DOHH2 (cell line): Measurements from ENCODE around the gene HIKESHI.

Experiments used
- H3F3A ChIP-seq: fragments of 200-600 bp; sonication (generic), shearing (Covaris generic); 2 replicates; pipeline ENCODE4 v1.6.0; 2016; ENCODE audit warnings: antibody characterized with exemption, mild to moderate bottlenecking; ENCODE audit not compliant: control insufficient read depth, insufficient read depth
- H3K27ac ChIP-seq: fragments of 200-600 bp; sonication (generic); 2 replicates; pipeline ENCODE4 v1.5.1; 2014; ENCODE audit warnings: low read depth, mild to moderate bottlenecking, low read length, moderate library complexity
- H3K27me3 ChIP-seq: fragments of 200-600 bp; sonication (generic); 2 replicates; pipeline ENCODE4 v1.6.1; 2014; ENCODE audit warnings: mild to moderate bottlenecking, low read length, mixed read lengths; ENCODE audit not compliant: control insufficient read depth
- H3K36me3 ChIP-seq: fragments of 200-600 bp; sonication (generic); 2 replicates; pipeline ENCODE4 v1.6.1; 2014; ENCODE audit warnings: mild to moderate bottlenecking, low read length, moderate library complexity, mixed read lengths; ENCODE audit not compliant: control insufficient read depth
- H3K4me1 ChIP-seq: fragments of 200-600 bp; sonication (generic); 2 replicates; pipeline ENCODE4 v1.6.1; 2014; ENCODE audit warnings: mild to moderate bottlenecking, low read length, mixed read lengths; ENCODE audit not compliant: control insufficient read depth
- H3K4me2 ChIP-seq: fragments of 200-600 bp; sonication (generic); 2 replicates; pipeline ENCODE4 v1.6.0; 2014; ENCODE audit warnings: mild to moderate bottlenecking, low read length, moderate library complexity
- H3K4me3 ChIP-seq: fragments of 200-600 bp; sonication (generic); 2 replicates; pipeline ENCODE4 v1.5.1; 2014; ENCODE audit warnings: mild to moderate bottlenecking, low read length, mixed read lengths
- H3K79me2 ChIP-seq: fragments of 200-600 bp; sonication (generic); 2 replicates; pipeline ENCODE4 v1.6.1; 2014; ENCODE audit warnings: mild to moderate bottlenecking, low read length, mixed read lengths; ENCODE audit not compliant: control insufficient read depth
- H3K9me2 ChIP-seq: fragments of 200-600 bp; sonication (generic); replicated peaks from 2 replicates; pipeline ENCODE4 v1.6.1; 2014; ENCODE audit warnings: mild to moderate bottlenecking, low read length, mixed read lengths; ENCODE audit not compliant: control insufficient read depth
- H3K9me3 ChIP-seq: fragments of 200-600 bp; sonication (generic); 2 replicates; pipeline ENCODE4 v1.6.1; 2014; ENCODE audit warnings: antibody characterized with exemption, low read length, mixed read lengths; ENCODE audit not compliant: control insufficient read depth, insufficient read depth
- H4K20me1 ChIP-seq: fragments of 200-600 bp; sonication (generic); 2 replicates; pipeline ENCODE4 v1.6.0; 2014; ENCODE audit warnings: low read depth, mild to moderate bottlenecking, antibody characterized with exemption, low read length, moderate library complexity; ENCODE audit not compliant: control insufficient read depth, insufficient read depth
- CTCF ChIP-seq: fragments of 200-600 bp; sonication (generic); IDR thresholded peaks from one replicate; pipeline ENCODE4 v1.5.1; 2014; ENCODE audit warnings: antibody characterized with exemption, mild to moderate bottlenecking, low read depth, low read length; ENCODE audit not compliant: poor library complexity, severe bottlenecking
- EZH2phosphoT487 ChIP-seq: fragments of 200-600 bp; sonication (generic); IDR thresholded peaks from 2 replicates; pipeline ENCODE4 v1.6.1; 2017; ENCODE audit warnings: borderline replicate concordance, mild to moderate bottlenecking, antibody characterized with exemption, low read length, moderate library complexity, mixed read lengths

HIKESHI gene

GRCh38 chr11:86274999-86275398 is 27.0 kb upstream of the HIKESHI start:
- Histone ChIP-seq H4K20me1 (peaks cover 6% of the 10 kb centered on the region; the same call in 1 of the 2 replicates), H3F3A (0 out of 2 replicates have a peak, but pooled peaks cover 3% of the 10 kb centered on the region), H3K36me3 (peaks cover 91% of the 10 kb centered on the region), H3K79me2 (peaks cover 54% of the 10 kb centered on the region), H3K4me1 (no peaks in the 10 kb centered on the region), H3K27ac (no peak overlapping the region), H3K4me3 (no peak overlapping the region), H3K4me2 (no peak overlapping the region), H3K9me3 (no peaks in the 10 kb centered on the region), H3K9me2 (no peaks in the 10 kb centered on the region), H3K27me3 (no peaks in the 10 kb centered on the region)
- TF ChIP-seq EZH2phosphoT487 (no peak), CTCF (no peak)

GRCh38 chr11:86275493-86276370 is 26.3 kb upstream of the HIKESHI start:
- H3K79me2 ChIP-seq, result peaks cover 48% of the 10 kb centered on the region
- H3K27ac ChIP-seq, result no peak overlapping the region
- H3K36me3 ChIP-seq, result peaks cover 89% of the 10 kb centered on the region
- H3F3A ChIP-seq, result 0 out of 2 replicates have a peak, but pooled peaks cover 3% of the 10 kb centered on the region
- H3K9me3 ChIP-seq, result no peaks in the 10 kb centered on the region
- no peaks in the 10 kb centered on the region for H3K4me1 ChIP-seq
- no peak overlapping the region for H3K4me2 ChIP-seq
- no peaks in the 10 kb centered on the region for H3K27me3 ChIP-seq
- peaks cover 6% of the 10 kb centered on the region; the same call in 1 of the 2 replicates for H4K20me1 ChIP-seq
- TF ChIP-seq CTCF, result no peak
- no peak for TF ChIP-seq EZH2phosphoT487
- H3K9me2 ChIP-seq, result no peaks in the 10 kb centered on the region
- no peak overlapping the region for H3K4me3 ChIP-seq

GRCh38 chr11:86277741-86278140 is 24.3 kb upstream of the HIKESHI start:
- Histone ChIP-seq H3K36me3 (peaks cover 77% of the 10 kb centered on the region), H4K20me1 (peaks cover 6% of the 10 kb centered on the region; the same call in 1 of the 2 replicates), H3K79me2 (peaks cover 31% of the 10 kb centered on the region), H3K4me1 (no peaks in the 10 kb centered on the region), H3K27ac (no peak overlapping the region), H3K9me3 (no peaks in the 10 kb centered on the region), H3K9me2 (no peaks in the 10 kb centered on the region), H3F3A (0 out of 2 replicates have a peak, but pooled peaks cover 3% of the 10 kb centered on the region), H3K4me3 (no peak overlapping the region), H3K27me3 (no peaks in the 10 kb centered on the region), H3K4me2 (no peak overlapping the region)
- TF ChIP-seq CTCF, result no peak
